ENCODE measurements around the gene RNF223. TPM values are rescaled to one million over a fixed set of nuclear protein-coding genes. Genes with fewer than 3 reads are reported as not detected.
"Not testable (repeated sequence)": the region's sequence is repeated elsewhere in the genome, so short reads cannot be mapped to it uniquely, and the experiment has no call there.

Gene RNF223
- total and polyA plus RNA-seq, 7 experiments from 2014 or later, result 0.32 TPM; not detected in 6

- Histone ChIP-seq H3K4me3 (ENCODE audit: low read length) (no peak overlapping the region), H3K27me3 (ENCODE audit: control insufficient read depth in 2 of 2, insufficient read depth in 2 of 2, low read length in 2 of 2) (no peaks in the 10 kb centered on the region), H3K4me1 (ENCODE audit: control insufficient read depth in 2 of 2, insufficient read depth in 2 of 2, low read length in 2 of 2) (peaks cover 0 to 4% of the 10 kb centered on the region in 2 donors), H3K27ac (ENCODE audit: low read depth, low read length) (no peak overlapping the region), H3K9me3 (ENCODE audit: control insufficient read depth in 2 of 3, low read length in 3 of 3) (peaks cover 0 to 10% (median 0%) of the 10 kb centered on the region in 3 experiments), H3K36me3 (ENCODE audit: control insufficient read depth in 2 of 3, insufficient read depth in 3 of 3, low read length in 3 of 3) (peaks cover 0 to 13% (median 0%) of the 10 kb centered on the region in 3 experiments)
- Mint-ChIP-seq H3K27me3 (no peaks in the 10 kb centered on the region), H3K9me3 (peaks cover 0 to 17% (median 5%) of the 10 kb centered on the region in 11 donors), H3K36me3 (peaks cover 11 to 36% (median 19%) of the 10 kb centered on the region in 5 donors), H3K4me3 (peak overlapping the region in 1 of 10 donors; percentile 77), H3K4me1 (peaks cover 0 to 23% (median 17%) of the 10 kb centered on the region in 7 donors), H3K27ac (no peak overlapping the region)
- no peak for DNase-seq
- intact Hi-C loops (cut with micrococcal nuclease), result loop anchor here in 1 of 2 donors (10.0 kb wide), 1 partner anchor 503 kb away; the partner anchor contains the start of gene MIB2
- ChIA-PET CTCF (no interaction called here), POLR2A (interaction anchor here (1.4 kb wide), 1 partner anchor 10 kb away, joined by 3 read pairs; no protein-coding TSS in a partner anchor)
- ATAC-seq, result no peak
Observed at GRCh38 chr1:1111516-1112236, 37.6 kb upstream of the RNF223 start.

- ChIA-PET CTCF (no interaction called here), POLR2A (interaction anchor here (1.4 kb wide), 1 partner anchor 9 kb away, joined by 3 read pairs; no protein-coding TSS in a partner anchor)
- no peak overlapping the region for H3K27ac ChIP-seq (ENCODE audit: low read depth, low read length)
- intact Hi-C loops (cut with micrococcal nuclease), result loop anchor here in 1 of 2 donors (10.0 kb wide), 1 partner anchor 504 kb away; the partner anchor contains the start of gene MIB2
- Mint-ChIP-seq H3K4me3 (no peak overlapping the region), H3K36me3 (peaks cover 11 to 38% (median 19%) of the 10 kb centered on the region in 5 donors), H3K27me3 (no peaks in the 10 kb centered on the region), H3K9me3 (peaks cover 0 to 17% (median 5%) of the 10 kb centered on the region in 11 donors), H3K4me1 (peaks cover 0 to 32% (median 23%) of the 10 kb centered on the region in 7 donors), H3K27ac (no peak overlapping the region)
- H3K27me3 ChIP-seq (ENCODE audit: control insufficient read depth in 2 of 2, insufficient read depth in 2 of 2, low read length in 2 of 2), result no peaks in the 10 kb centered on the region
- H3K4me1 ChIP-seq (ENCODE audit: control insufficient read depth in 2 of 2, insufficient read depth in 2 of 2, low read length in 2 of 2), result peaks cover 0 to 4% of the 10 kb centered on the region in 2 donors
- H3K9me3 ChIP-seq (ENCODE audit: control insufficient read depth in 2 of 3, low read length in 3 of 3), result peaks cover 0 to 10% (median 0%) of the 10 kb centered on the region in 3 experiments
- H3K4me3 ChIP-seq (ENCODE audit: low read length), result no peak overlapping the region
- peaks cover 0 to 13% (median 0%) of the 10 kb centered on the region in 3 experiments for H3K36me3 ChIP-seq (ENCODE audit: control insufficient read depth in 2 of 3, insufficient read depth in 3 of 3, low read length in 3 of 3)
- DNase-seq, result no peak
- ATAC-seq, result no peak
Observed at GRCh38 chr1:1110561-1110971, 36.5 kb upstream of the RNF223 start.

GRCh38 chr1:1109743-1110142 is 35.6 kb upstream of the RNF223 start:
- peaks cover 0 to 17% (median 5%) of the 10 kb centered on the region in 11 donors for H3K9me3 Mint-ChIP-seq
- DNase-seq (no peak), ATAC-seq (no peak)
- intact Hi-C loops (cut with micrococcal nuclease), result loop anchor here in 1 of 2 donors (10.0 kb wide), 1 partner anchor 505 kb away; the partner anchor contains the start of gene MIB2
- H3K27me3 Mint-ChIP-seq, result no peaks in the 10 kb centered on the region
- H3K27ac Mint-ChIP-seq, result no peak overlapping the region
- Histone ChIP-seq H3K27ac (ENCODE audit: low read depth, low read length) (no peak overlapping the region), H3K27me3 (ENCODE audit: control insufficient read depth in 2 of 2, insufficient read depth in 2 of 2, low read length in 2 of 2) (no peaks in the 10 kb centered on the region), H3K36me3 (ENCODE audit: control insufficient read depth in 2 of 3, insufficient read depth in 3 of 3, low read length in 3 of 3) (peaks cover 0 to 13% (median 0%) of the 10 kb centered on the region in 3 experiments), H3K4me3 (ENCODE audit: low read length) (no peak overlapping the region), H3K9me3 (ENCODE audit: control insufficient read depth in 2 of 3, low read length in 3 of 3) (peaks cover 0 to 10% (median 0%) of the 10 kb centered on the region in 3 experiments), H3K4me1 (ENCODE audit: control insufficient read depth in 2 of 2, insufficient read depth in 2 of 2, low read length in 2 of 2) (peaks cover 0 to under 1% of the 10 kb centered on the region in 2 donors)
- POLR2A ChIA-PET, result no interaction called here
- H3K4me3 Mint-ChIP-seq, result no peak overlapping the region
- CTCF ChIA-PET, result no interaction called here
- peaks cover 11 to 35% (median 19%) of the 10 kb centered on the region in 5 donors for H3K36me3 Mint-ChIP-seq
- H3K4me1 Mint-ChIP-seq, result peaks cover 0 to 30% (median 20%) of the 10 kb centered on the region in 7 donors

GRCh38 chr1:1106510-1107221 is 32.6 kb upstream of the RNF223 start:
- H3K9me3 ChIP-seq (ENCODE audit: control insufficient read depth in 2 of 3, low read length in 3 of 3), result no peaks in the 10 kb centered on the region
- CTCF ChIA-PET, result interaction anchor here (0.8 kb wide), 1 partner anchor 18 kb away, joined by 3 read pairs; no protein-coding TSS in a partner anchor
- no peaks in the 10 kb centered on the region for H3K36me3 ChIP-seq (ENCODE audit: control insufficient read depth in 2 of 3, insufficient read depth in 3 of 3, low read length in 3 of 3)
- peaks cover 0 to 19% of the 10 kb centered on the region in 2 donors for H3K4me1 ChIP-seq (ENCODE audit: control insufficient read depth in 2 of 2, insufficient read depth in 2 of 2, low read length in 2 of 2)
- H3K27ac ChIP-seq (ENCODE audit: low read depth, low read length), result no peak overlapping the region
- H3K36me3 Mint-ChIP-seq, result peaks cover 0 to 30% (median 6%) of the 10 kb centered on the region in 5 donors
- H3K27me3 ChIP-seq (ENCODE audit: control insufficient read depth in 2 of 2, insufficient read depth in 2 of 2, low read length in 2 of 2), result no peaks in the 10 kb centered on the region
- no peak overlapping the region for H3K27ac Mint-ChIP-seq
- POLR2A ChIA-PET, result no interaction called here
- ATAC-seq, result no peak
- peaks cover 12 to 48% (median 27%) of the 10 kb centered on the region in 7 donors for H3K4me1 Mint-ChIP-seq
- H3K4me3 ChIP-seq (ENCODE audit: low read length), result no peak overlapping the region
- no peaks in the 10 kb centered on the region for H3K27me3 Mint-ChIP-seq
- peaks cover 0 to 7% (median 0%) of the 10 kb centered on the region in 11 donors for H3K9me3 Mint-ChIP-seq
- no peak overlapping the region for H3K4me3 Mint-ChIP-seq
- no peak for DNase-seq
- intact Hi-C loops (cut with micrococcal nuclease), result no loop called here

- H3K4me1 Mint-ChIP-seq, result peaks cover 24 to 68% (median 39%) of the 10 kb centered on the region in 7 donors
- H3K27ac Mint-ChIP-seq, result peak overlapping the region in 7 of 9 donors; percentile 28 to 94 (median 60)
- H3K27ac ChIP-seq (ENCODE audit: low read depth, low read length); intact Hi-C loops (cut with micrococcal nuclease); H3K27me3 Mint-ChIP-seq; H3K27me3 ChIP-seq (ENCODE audit: control insufficient read depth in 2 of 2, insufficient read depth in 2 of 2, low read length in 2 of 2); H3K9me3 ChIP-seq (ENCODE audit: control insufficient read depth in 2 of 3, low read length in 3 of 3); DNase-seq; H3K36me3 ChIP-seq (ENCODE audit: control insufficient read depth in 2 of 3, insufficient read depth in 3 of 3, low read length in 3 of 3); H3K4me3 ChIP-seq (ENCODE audit: low read length): not testable (repeated sequence)
- ATAC-seq, result peak; percentile 40
- peaks cover 0 to 19% (median 8%) of the 10 kb centered on the region in 11 donors for H3K9me3 Mint-ChIP-seq
- POLR2A ChIA-PET, result interaction anchor here (0.6 kb wide), 1 partner anchor 181 kb away, joined by 3 read pairs; no protein-coding TSS in a partner anchor
- peak overlapping the region in 8 of 10 donors; percentile 21 to 67 (median 48) for H3K4me3 Mint-ChIP-seq
- peaks cover 0 to 19% of the 10 kb centered on the region in 2 donors for H3K4me1 ChIP-seq (ENCODE audit: control insufficient read depth in 2 of 2, insufficient read depth in 2 of 2, low read length in 2 of 2)
- CTCF ChIA-PET, result interaction anchor here (1.0 to 1.3 kb wide), 2 partner anchors 16 to 18 kb away, joined by 4 to 5 read pairs; no protein-coding TSS in a partner anchor
- H3K36me3 Mint-ChIP-seq, result peaks cover 4 to 36% (median 10%) of the 10 kb centered on the region in 5 donors
Observed at GRCh38 chr1:1104152-1104551, 30.0 kb upstream of the RNF223 start.

- Histone ChIP-seq H3K27me3 (ENCODE audit: control insufficient read depth in 2 of 2, insufficient read depth in 2 of 2, low read length in 2 of 2) (no peaks in the 10 kb centered on the region), H3K9me3 (ENCODE audit: control insufficient read depth in 2 of 3, low read length in 3 of 3) (no peaks in the 10 kb centered on the region), H3K4me1 (ENCODE audit: control insufficient read depth in 2 of 2, insufficient read depth in 2 of 2, low read length in 2 of 2) (peaks cover 0 to 30% of the 10 kb centered on the region in 2 donors), H3K4me3 (ENCODE audit: low read length) (no peak overlapping the region), H3K36me3 (ENCODE audit: control insufficient read depth in 2 of 3, insufficient read depth in 3 of 3, low read length in 3 of 3) (no peaks in the 10 kb centered on the region), H3K27ac (ENCODE audit: low read depth, low read length) (no peak overlapping the region)
- H3K27me3 Mint-ChIP-seq, result peaks cover 0 to 12% (median 0%) of the 10 kb centered on the region in 5 donors
- H3K9me3 Mint-ChIP-seq, result peaks cover 0 to 20% (median 8%) of the 10 kb centered on the region in 11 donors
- peaks cover 4 to 40% (median 6%) of the 10 kb centered on the region in 5 donors for H3K36me3 Mint-ChIP-seq
- ChIA-PET POLR2A (interaction anchor here (0.9 to 1.2 kb wide), 3 partner anchors 9 to 252 kb away, joined by 3 read pairs; no protein-coding TSS in a partner anchor), CTCF (interaction anchor here (1.5 kb wide), 1 partner anchor 21 kb away, joined by 4 read pairs; no protein-coding TSS in a partner anchor)
- ATAC-seq (no peak), DNase-seq (no peak)
- no peak overlapping the region for H3K27ac Mint-ChIP-seq
- peak overlapping the region in 1 of 10 donors; percentile 18 for H3K4me3 Mint-ChIP-seq
- intact Hi-C loops (cut with micrococcal nuclease), result no loop called here
- peaks cover 29 to 71% (median 41%) of the 10 kb centered on the region in 7 donors for H3K4me1 Mint-ChIP-seq
Observed at GRCh38 chr1:1101503-1101902, 27.4 kb upstream of the RNF223 start.
